ENCODE measurements around the gene RPA1. TPM values are rescaled to one million over a fixed set of nuclear protein-coding genes. Genes with fewer than 3 reads are reported as not detected.
A peak's percentile ranks its signal among the peaks of the same experiment; 100 is the strongest.

RPA1 gene
- total RNA-seq, 2 donors from 2014 or later, result 63.4 to 105 TPM

DNA sequence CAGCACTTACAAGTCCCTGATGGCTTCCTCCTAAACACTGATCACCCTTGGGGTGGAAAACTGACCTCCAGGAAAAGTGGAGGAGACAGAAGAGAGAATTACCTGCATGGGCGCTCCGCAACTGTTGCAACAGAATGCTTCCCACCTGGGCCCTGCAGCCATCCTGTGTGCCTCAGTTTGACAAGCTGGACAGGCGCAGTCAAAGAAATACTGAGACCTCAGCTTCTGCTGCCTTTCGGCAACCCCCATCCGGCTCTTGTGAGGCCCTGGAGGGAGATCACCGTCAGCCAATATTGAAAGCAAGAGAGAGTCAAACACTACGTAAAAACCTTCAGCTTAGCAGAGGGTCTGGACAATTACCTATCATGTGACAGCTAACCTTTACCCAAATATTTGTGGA lies 43.1 kb upstream of the RPA1 start:
- peaks cover 9% of the 10 kb centered on the region for H3K4me1 ChIP-seq
- TF ChIP-seq, protein P1, sequence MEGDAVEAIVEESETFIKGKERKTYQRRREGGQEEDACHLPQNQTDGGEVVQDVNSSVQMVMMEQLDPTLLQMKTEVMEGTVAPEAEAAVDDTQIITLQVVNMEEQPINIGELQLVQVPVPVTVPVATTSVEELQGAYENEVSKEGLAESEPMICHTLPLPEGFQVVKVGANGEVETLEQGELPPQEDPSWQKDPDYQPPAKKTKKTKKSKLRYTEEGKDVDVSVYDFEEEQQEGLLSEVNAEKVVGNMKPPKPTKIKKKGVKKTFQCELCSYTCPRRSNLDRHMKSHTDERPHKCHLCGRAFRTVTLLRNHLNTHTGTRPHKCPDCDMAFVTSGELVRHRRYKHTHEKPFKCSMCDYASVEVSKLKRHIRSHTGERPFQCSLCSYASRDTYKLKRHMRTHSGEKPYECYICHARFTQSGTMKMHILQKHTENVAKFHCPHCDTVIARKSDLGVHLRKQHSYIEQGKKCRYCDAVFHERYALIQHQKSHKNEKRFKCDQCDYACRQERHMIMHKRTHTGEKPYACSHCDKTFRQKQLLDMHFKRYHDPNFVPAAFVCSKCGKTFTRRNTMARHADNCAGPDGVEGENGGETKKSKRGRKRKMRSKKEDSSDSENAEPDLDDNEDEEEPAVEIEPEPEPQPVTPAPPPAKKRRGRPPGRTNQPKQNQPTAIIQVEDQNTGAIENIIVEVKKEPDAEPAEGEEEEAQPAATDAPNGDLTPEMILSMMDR (IDR thresholded peaks at IDR 0.05), result no peak
- no peaks in the 10 kb centered on the region for H3K9me3 ChIP-seq
- no peak overlapping the region for H3K4me3 ChIP-seq
- intact Hi-C loops (cut with DNase I), result no loop called here
- peak overlapping the region; percentile 65 for H3K27ac ChIP-seq
- no peak for DNase-seq
- no peaks in the 10 kb centered on the region for H3K36me3 ChIP-seq
- peak overlapping the region in 1 of 2 donors; percentile 7 for H3K9ac ChIP-seq (ENCODE audit: low read depth in 2 of 2, low read length in 2 of 2)
- no peaks in the 10 kb centered on the region for H3K27me3 ChIP-seq

DNA sequence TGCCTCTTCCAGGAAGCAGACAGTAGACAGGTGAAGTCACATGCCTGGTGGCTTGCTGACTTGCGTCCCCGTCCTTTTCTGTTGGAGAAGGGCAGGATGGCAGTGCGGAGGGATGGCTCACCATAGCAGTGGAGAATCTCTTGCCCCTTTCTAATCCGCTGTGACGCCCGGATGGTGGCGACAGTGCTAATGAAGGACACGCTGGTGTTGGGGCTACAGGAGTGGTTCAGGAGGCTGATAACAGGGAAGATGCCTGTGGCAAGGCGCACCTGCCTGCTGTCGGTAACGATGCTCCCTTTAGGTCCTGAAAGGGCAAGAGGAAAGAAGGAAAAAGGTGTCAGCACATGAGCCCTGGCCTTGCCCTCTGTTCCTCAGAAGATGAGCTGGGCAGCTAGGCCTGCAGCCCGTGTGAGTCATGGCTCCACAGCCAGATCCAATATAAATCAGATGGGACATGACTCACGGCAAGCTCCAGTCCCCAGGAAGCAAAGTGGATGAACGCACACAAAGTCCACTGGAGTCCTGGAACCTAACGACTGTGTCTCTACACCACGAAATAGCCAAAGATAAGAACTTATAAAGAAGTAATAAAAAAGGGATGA lies 42.4 kb upstream of the RPA1 start:
- TF ChIP-seq, protein P1 (IDR thresholded peaks at IDR 0.05), result no peak
- Histone ChIP-seq H3K4me1 (peaks cover 9% of the 10 kb centered on the region), H3K27ac (peak overlapping the region; percentile 65), H3K9ac (ENCODE audit: low read depth in 2 of 2, low read length in 2 of 2) (peak overlapping the region; percentile 7 to 37), H3K4me3 (no peak overlapping the region), H3K9me3 (no peaks in the 10 kb centered on the region), H3K36me3 (no peaks in the 10 kb centered on the region), H3K27me3 (no peaks in the 10 kb centered on the region)
- DNase-seq, result peak; percentile 63
- intact Hi-C loops (cut with DNase I), result no loop called here

DNA sequence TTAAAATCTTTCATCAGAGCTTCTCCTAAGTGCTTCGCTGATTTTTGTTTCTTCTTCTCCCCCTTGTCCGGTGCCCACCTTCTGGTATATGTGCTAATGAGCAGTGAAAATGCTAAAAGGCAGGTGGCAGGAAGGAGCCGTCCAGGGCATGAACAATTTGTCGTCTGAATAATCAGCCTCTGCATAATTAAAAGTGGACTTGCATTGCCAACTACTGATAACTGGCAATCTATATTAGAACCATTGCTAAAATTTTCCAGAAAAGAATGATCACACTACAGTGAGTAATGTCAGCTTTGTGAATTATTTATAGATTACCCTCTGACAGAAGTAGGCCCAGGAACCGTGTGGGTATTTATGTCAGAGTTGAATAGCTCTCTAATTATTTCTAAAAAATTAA lies 39.9 kb upstream of the RPA1 start:
- Histone ChIP-seq H3K4me3 (no peak overlapping the region), H3K9ac (ENCODE audit: low read depth in 2 of 2, low read length in 2 of 2) (no peak overlapping the region), H3K36me3 (no peaks in the 10 kb centered on the region), H3K27ac (no peak overlapping the region), H3K27me3 (no peaks in the 10 kb centered on the region), H3K4me1 (peaks cover 9% of the 10 kb centered on the region), H3K9me3 (no peaks in the 10 kb centered on the region)
- intact Hi-C loops (cut with DNase I), result no loop called here
- TF ChIP-seq, protein P1 (IDR thresholded peaks at IDR 0.05), result no peak
- no peak for DNase-seq

DNA sequence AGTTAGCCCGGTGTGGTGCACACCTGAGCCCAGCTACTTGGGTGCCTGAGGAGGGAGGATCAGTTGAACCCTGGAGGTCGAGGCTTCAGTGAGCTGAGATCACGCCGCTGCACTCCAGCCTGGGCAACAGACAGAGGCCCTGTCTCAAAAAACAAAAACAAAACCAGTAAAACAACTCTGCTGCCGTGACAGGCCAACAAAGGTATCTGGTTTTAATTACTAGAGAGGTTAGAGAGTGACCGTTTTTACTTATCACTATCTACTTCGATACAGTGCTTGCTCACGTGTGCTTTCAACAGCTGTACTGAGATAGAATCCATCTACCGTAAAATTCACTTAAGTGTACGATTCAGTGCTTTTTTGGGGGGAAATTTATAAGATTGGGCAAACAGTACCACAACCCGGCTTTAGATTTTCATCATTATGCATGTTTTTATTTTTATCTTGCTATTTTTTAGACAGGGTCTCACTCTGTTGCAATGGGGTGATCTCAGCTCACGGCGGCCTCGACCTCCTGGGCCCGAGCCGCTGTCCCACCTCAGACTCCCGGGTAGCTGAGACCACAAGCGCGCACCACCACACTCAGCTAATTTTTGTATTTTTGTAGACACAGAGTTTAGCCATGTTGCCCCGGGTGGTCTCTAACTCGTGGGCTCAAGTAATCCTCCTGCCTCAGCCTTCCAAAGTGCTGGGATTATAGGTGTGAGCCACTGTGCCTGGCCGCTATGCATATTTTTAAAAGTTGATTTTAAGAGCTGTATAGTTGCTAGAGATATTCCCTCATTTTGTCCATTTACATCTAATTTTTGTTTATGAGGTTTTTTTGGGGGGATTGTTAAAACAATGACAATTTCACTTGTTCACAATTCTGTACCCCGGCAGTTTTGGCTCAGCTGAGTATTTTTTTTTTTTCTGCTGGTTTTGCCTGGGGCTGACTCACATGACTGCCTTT lies 37.0 kb upstream of the RPA1 start:
- no peak for DNase-seq
- Histone ChIP-seq H3K4me1 (no peaks in the 10 kb centered on the region), H3K4me3 (no peak overlapping the region), H3K36me3 (no peaks in the 10 kb centered on the region), H3K27me3 (no peaks in the 10 kb centered on the region), H3K9me3 (no peaks in the 10 kb centered on the region), H3K27ac (no peak overlapping the region), H3K9ac (ENCODE audit: low read depth in 2 of 2, low read length in 2 of 2) (no peak overlapping the region)
- intact Hi-C loops (cut with DNase I), result no loop called here
- TF ChIP-seq, protein P1 (IDR thresholded peaks at IDR 0.05), result no peak

DNA sequence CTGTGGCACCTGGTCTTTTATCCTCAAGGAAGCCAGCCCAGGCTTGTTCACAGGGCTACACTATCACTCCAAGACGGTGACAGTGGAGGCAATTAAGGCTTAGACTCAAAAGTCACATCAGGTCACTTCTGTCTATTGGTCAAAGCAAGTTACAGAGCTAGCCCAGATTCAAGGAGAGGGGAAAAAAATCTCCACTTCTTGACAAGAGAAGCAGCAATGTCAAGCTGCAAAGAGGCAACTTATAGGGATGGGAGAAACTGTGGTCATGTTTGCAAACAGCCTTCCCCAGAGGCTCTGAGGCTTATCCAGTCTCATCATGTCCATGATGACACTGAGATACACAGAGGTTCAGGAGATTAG lies 36.4 kb upstream of the RPA1 start:
- TF ChIP-seq, protein P1 (IDR thresholded peaks at IDR 0.05), result no peak
- intact Hi-C loops (cut with DNase I), result no loop called here
- Histone ChIP-seq H3K9ac (ENCODE audit: low read depth in 2 of 2, low read length in 2 of 2) (no peak overlapping the region), H3K36me3 (no peaks in the 10 kb centered on the region), H3K4me1 (no peaks in the 10 kb centered on the region), H3K9me3 (no peaks in the 10 kb centered on the region), H3K4me3 (no peak overlapping the region), H3K27me3 (no peaks in the 10 kb centered on the region), H3K27ac (no peak overlapping the region)
- no peak for DNase-seq

All from colonic mucosa (tissue), 4 donors.